ENCODE results near the gene ERC2. TPM values are rescaled to one million over a fixed set of nuclear protein-coding genes. Genes with fewer than 3 reads are reported as not detected.

Gene ERC2
- total and polyA plus RNA-seq, 9 donors: 1.2 to 9.4 (median 5.4) TPM

GRCh38 chr3:55598224-55598623 is 870.0 kb downstream of the ERC2 start:
- no peak overlapping the region for H3K27ac ChIP-seq
- TF ChIP-seq, protein P1, sequence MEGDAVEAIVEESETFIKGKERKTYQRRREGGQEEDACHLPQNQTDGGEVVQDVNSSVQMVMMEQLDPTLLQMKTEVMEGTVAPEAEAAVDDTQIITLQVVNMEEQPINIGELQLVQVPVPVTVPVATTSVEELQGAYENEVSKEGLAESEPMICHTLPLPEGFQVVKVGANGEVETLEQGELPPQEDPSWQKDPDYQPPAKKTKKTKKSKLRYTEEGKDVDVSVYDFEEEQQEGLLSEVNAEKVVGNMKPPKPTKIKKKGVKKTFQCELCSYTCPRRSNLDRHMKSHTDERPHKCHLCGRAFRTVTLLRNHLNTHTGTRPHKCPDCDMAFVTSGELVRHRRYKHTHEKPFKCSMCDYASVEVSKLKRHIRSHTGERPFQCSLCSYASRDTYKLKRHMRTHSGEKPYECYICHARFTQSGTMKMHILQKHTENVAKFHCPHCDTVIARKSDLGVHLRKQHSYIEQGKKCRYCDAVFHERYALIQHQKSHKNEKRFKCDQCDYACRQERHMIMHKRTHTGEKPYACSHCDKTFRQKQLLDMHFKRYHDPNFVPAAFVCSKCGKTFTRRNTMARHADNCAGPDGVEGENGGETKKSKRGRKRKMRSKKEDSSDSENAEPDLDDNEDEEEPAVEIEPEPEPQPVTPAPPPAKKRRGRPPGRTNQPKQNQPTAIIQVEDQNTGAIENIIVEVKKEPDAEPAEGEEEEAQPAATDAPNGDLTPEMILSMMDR (IDR thresholded peaks at IDR 0.05): no peak
- TF ChIP-seq POLR2A (IDR thresholded peaks at IDR 0.05) (no peak), EP300 (IDR thresholded peaks at IDR 0.05) (no peak)
- no peaks in the 10 kb centered on the region for H3K9me3 ChIP-seq
- no peak for DNase-seq
- no peak overlapping the region for H3K4me3 ChIP-seq
- peaks cover 2% of the 10 kb centered on the region for H3K4me1 ChIP-seq (ENCODE audit: insufficient read depth)
- no peaks in the 10 kb centered on the region for H3K36me3 ChIP-seq
- no peaks in the 10 kb centered on the region for H3K27me3 ChIP-seq
- intact Hi-C loops (cut with DNase I): no loop called here
- 82 to 94% (median 94%) methylated on average over 2 of the region's 2 CpGs for WGBS, 3 donors

GRCh38 chr3:55597641-55598040 is 870.6 kb downstream of the ERC2 start:
- DNase-seq: no peak
- TF ChIP-seq, protein P1 (IDR thresholded peaks at IDR 0.05): no peak
- TF ChIP-seq POLR2A (IDR thresholded peaks at IDR 0.05) (no peak), EP300 (IDR thresholded peaks at IDR 0.05) (no peak)
- H3K27ac ChIP-seq: no peak overlapping the region
- H3K36me3 ChIP-seq: no peaks in the 10 kb centered on the region
- no peaks in the 10 kb centered on the region for H3K27me3 ChIP-seq
- H3K9me3 ChIP-seq: no peaks in the 10 kb centered on the region
- intact Hi-C loops (cut with DNase I): no loop called here
- WGBS, 3 donors: 88 to 96% (median 96%) methylated on average over 4 of the region's 4 CpGs
- H3K4me3 ChIP-seq: no peak overlapping the region
- H3K4me1 ChIP-seq (ENCODE audit: insufficient read depth): peaks cover 2% of the 10 kb centered on the region

- no peaks in the 10 kb centered on the region for H3K9me3 ChIP-seq
- 78 to 88% (median 80%) methylated on average over 2 of the region's 2 CpGs for WGBS, 3 donors
- no peaks in the 10 kb centered on the region for H3K27me3 ChIP-seq
- H3K4me1 ChIP-seq (ENCODE audit: insufficient read depth): no peaks in the 10 kb centered on the region
- intact Hi-C loops (cut with DNase I): no loop called here
- TF ChIP-seq POLR2A (IDR thresholded peaks at IDR 0.05): no peak
- TF ChIP-seq, protein P1 (IDR thresholded peaks at IDR 0.05): no peak
- TF ChIP-seq EP300 (IDR thresholded peaks at IDR 0.05): no peak
- DNase-seq: no peak
- no peak overlapping the region for H3K27ac ChIP-seq
- no peaks in the 10 kb centered on the region for H3K36me3 ChIP-seq
- no peak overlapping the region for H3K4me3 ChIP-seq
These were observed 872.1 kb downstream of the ERC2 start for GRCh38 chr3:55596212-55596611.

DNA sequence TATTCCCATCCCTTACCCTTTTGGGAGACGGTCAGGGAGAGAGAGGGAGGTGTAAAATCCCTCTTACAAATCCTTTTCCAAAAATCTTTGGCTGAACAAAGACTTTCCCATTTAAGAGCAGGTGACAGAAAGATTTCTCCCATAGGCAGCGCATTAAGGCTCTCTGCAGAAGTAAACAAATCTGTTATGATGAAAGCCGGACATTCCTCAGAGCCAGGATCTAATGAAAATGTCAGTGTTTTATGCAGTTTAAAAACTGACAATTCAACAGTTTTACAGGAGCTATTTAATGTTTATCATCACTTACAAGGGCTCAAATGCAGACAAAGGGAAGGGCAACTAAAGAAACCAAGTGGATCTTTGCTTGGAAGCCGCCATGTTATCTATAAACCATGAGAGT is 872.8 kb downstream of the ERC2 start:
- TF ChIP-seq POLR2A (IDR thresholded peaks at IDR 0.05) (no peak), EP300 (IDR thresholded peaks at IDR 0.05) (no peak)
- TF ChIP-seq, protein P1 (IDR thresholded peaks at IDR 0.05): no peak
- 77 to 84% (median 82%) methylated on average over 4 of the region's 4 CpGs for WGBS, 3 donors
- Histone ChIP-seq H3K27me3 (no peaks in the 10 kb centered on the region), H3K4me1 (ENCODE audit: insufficient read depth) (no peaks in the 10 kb centered on the region), H3K27ac (no peak overlapping the region), H3K4me3 (no peak overlapping the region), H3K9me3 (no peaks in the 10 kb centered on the region), H3K36me3 (no peaks in the 10 kb centered on the region)
- DNase-seq: no peak
- intact Hi-C loops (cut with DNase I): loop anchor here in 1 of 4 donors (2.0 kb wide), 1 partner anchor 27 kb away; no protein-coding TSS in a partner anchor

All from ovary (tissue), 9 donors.